ENCODE measurements around the gene SDHAF3.

DNA sequence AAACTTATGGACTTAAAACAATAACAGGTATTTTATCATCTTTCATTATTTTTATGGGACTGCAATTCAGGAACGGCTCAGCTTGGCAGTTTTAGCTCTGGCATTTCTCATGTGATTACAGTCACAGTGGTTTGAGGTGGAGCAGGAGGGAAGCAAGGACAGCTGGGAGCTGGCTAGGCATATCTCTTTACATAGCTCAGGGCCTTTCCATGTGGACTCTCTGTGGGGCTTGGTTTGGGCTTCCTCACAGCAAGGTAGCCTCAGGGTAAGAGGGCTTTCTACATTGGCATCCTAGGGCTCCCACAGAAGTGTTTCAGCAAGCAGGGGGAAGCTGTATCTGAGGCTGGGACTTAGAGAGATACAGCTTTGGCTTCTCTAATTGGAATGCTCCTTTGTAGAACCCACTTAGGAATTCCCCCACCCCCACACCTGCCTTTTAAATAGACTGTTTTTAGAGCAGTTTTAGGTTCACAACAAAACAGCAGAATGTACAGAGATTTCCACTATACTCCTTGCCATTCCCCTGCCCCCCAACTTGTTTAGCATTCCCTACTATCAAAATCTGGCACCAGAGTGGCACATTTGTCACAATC, 26.6 kb upstream of the SDHAF3 start:
- TF ChIP-seq, protein P1, sequence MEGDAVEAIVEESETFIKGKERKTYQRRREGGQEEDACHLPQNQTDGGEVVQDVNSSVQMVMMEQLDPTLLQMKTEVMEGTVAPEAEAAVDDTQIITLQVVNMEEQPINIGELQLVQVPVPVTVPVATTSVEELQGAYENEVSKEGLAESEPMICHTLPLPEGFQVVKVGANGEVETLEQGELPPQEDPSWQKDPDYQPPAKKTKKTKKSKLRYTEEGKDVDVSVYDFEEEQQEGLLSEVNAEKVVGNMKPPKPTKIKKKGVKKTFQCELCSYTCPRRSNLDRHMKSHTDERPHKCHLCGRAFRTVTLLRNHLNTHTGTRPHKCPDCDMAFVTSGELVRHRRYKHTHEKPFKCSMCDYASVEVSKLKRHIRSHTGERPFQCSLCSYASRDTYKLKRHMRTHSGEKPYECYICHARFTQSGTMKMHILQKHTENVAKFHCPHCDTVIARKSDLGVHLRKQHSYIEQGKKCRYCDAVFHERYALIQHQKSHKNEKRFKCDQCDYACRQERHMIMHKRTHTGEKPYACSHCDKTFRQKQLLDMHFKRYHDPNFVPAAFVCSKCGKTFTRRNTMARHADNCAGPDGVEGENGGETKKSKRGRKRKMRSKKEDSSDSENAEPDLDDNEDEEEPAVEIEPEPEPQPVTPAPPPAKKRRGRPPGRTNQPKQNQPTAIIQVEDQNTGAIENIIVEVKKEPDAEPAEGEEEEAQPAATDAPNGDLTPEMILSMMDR (conservative IDR thresholded peaks at IDR 0.05 in 1 of 2, IDR thresholded peaks at IDR 0.05 in 1 of 2; ENCODE audit: extremely low read depth in 1 of 2, insufficient read depth in 1 of 2, low read depth in 1 of 2, low read length in 2 of 2): no peak
- no peak for TF ChIP-seq EZH2 (IDR thresholded peaks at IDR 0.05; ENCODE audit: borderline replicate concordance, low read length)

Measured in mammary epithelial cell (primary cell).